ENCODE measurements around the gene AMBP.

Gene AMBP

DNA sequence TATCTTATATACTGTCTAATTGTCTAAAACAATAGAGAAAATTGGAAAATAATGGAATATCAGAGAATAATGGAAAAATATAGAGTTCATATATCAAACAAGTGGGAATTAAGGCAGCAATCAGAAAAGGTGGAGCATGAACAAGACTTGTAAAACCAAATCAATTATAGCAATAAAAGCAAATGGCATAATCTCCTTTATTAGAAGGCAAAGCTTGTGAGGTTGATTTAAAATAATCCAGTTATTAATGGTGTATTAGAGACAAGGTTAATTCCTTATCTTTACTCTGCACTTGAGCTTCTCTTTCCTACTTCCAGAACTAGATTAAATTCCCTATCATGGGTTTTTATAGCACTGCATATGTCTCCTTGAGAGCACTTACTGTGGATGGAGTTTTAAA, 64.1 kb downstream of the AMBP start:
- Histone ChIP-seq H3K27ac (ENCODE audit: low read depth, low read length, poor library complexity, severe bottlenecking) (no peak overlapping the region), H3K36me3 (ENCODE audit: insufficient read depth, low read length) (no peaks in the 10 kb centered on the region), H3K9ac (ENCODE audit: low read length) (no peak overlapping the region), H3K79me2 (ENCODE audit: insufficient read depth, low read length) (no peaks in the 10 kb centered on the region), H3K4me3 (ENCODE audit: low read depth, low read length, poor library complexity, severe bottlenecking) (no peak overlapping the region), H2AFZ (ENCODE audit: low read length) (no peak overlapping the region), H4K20me1 (ENCODE audit: insufficient read depth, low read length) (no peaks in the 10 kb centered on the region), H3K27me3 (ENCODE audit: insufficient read depth, low read length) (no peaks in the 10 kb centered on the region), H3F3A (ENCODE audit: insufficient read depth, low read length) (no peaks in the 10 kb centered on the region), H3K9me3 (ENCODE audit: low read length) (no peaks in the 10 kb centered on the region), H3K4me2 (ENCODE audit: low read length) (no peak overlapping the region), H3K9me2 (ENCODE audit: low read depth, low read length) (no peaks in the 10 kb centered on the region), H3K4me1 (ENCODE audit: insufficient read depth, low read length, severe bottlenecking) (no peaks in the 10 kb centered on the region)
- TF ChIP-seq EZH2 (IDR thresholded peaks at IDR 0.05; ENCODE audit: borderline replicate concordance, low read length), result no peak
- TF ChIP-seq, protein P1, sequence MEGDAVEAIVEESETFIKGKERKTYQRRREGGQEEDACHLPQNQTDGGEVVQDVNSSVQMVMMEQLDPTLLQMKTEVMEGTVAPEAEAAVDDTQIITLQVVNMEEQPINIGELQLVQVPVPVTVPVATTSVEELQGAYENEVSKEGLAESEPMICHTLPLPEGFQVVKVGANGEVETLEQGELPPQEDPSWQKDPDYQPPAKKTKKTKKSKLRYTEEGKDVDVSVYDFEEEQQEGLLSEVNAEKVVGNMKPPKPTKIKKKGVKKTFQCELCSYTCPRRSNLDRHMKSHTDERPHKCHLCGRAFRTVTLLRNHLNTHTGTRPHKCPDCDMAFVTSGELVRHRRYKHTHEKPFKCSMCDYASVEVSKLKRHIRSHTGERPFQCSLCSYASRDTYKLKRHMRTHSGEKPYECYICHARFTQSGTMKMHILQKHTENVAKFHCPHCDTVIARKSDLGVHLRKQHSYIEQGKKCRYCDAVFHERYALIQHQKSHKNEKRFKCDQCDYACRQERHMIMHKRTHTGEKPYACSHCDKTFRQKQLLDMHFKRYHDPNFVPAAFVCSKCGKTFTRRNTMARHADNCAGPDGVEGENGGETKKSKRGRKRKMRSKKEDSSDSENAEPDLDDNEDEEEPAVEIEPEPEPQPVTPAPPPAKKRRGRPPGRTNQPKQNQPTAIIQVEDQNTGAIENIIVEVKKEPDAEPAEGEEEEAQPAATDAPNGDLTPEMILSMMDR (IDR thresholded peaks at IDR 0.05; ENCODE audit: low read length), result no peak

DNA sequence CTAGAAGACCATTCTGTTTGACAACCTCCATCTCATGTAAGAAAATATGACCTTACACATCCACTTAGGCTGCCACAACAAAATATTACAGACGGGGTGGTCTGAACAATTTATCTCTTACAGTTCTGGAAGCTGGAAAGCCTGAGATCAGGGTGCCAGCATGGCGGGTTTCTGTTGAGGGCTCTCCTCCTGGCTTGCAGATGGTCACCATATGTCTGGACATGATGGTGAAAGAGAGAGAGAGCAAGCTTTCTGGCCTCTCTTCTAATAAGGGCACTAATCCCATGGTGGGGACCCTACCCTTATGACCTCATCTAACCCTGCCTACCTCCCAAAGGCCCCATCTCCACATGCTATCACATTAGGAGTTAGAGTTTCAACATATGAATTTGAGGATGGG, 66.0 kb downstream of the AMBP start:
- H3K79me2 ChIP-seq (ENCODE audit: insufficient read depth, low read length), result no peaks in the 10 kb centered on the region

DNA sequence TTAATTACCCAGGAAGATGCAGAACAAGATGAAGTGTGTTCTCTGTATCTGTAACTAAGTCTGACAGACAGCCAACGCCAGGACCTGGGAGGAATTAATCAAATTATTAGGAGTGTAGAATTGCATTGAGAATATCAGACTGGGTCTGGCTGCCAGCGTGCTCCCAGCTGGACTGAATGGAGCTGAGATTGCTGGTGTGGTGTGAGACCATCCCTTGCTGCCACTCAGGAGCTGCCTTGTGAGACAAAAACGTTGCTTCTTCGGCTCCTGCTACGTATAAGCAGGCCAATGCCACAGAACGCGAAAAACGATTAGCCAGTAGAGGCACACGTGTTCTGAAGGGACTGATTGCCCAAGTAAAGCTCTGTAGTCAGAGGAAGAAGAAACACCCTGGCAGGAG, 66.8 kb downstream of the AMBP start:
- Histone ChIP-seq H3K9me3 (ENCODE audit: low read length) (no peaks in the 10 kb centered on the region), H2AFZ (ENCODE audit: low read length) (no peak overlapping the region)

More for the DNA sequence above, 66.0 kb downstream of the AMBP start:
- Histone ChIP-seq H3F3A (ENCODE audit: insufficient read depth, low read length) (no peaks in the 10 kb centered on the region), H3K27ac (ENCODE audit: low read depth, low read length, poor library complexity, severe bottlenecking) (no peak overlapping the region), H3K4me1 (ENCODE audit: insufficient read depth, low read length, severe bottlenecking) (no peaks in the 10 kb centered on the region), H3K27me3 (ENCODE audit: insufficient read depth, low read length) (no peaks in the 10 kb centered on the region), H3K36me3 (ENCODE audit: insufficient read depth, low read length) (no peaks in the 10 kb centered on the region), H3K4me3 (ENCODE audit: low read depth, low read length, poor library complexity, severe bottlenecking) (no peak overlapping the region), H3K9ac (ENCODE audit: low read length) (no peak overlapping the region), H4K20me1 (ENCODE audit: insufficient read depth, low read length) (no peaks in the 10 kb centered on the region), H3K9me3 (ENCODE audit: low read length) (no peaks in the 10 kb centered on the region), H2AFZ (ENCODE audit: low read length) (no peak overlapping the region), H3K9me2 (ENCODE audit: low read depth, low read length) (no peaks in the 10 kb centered on the region), H3K4me2 (ENCODE audit: low read length) (no peak overlapping the region)
- TF ChIP-seq EZH2 (IDR thresholded peaks at IDR 0.05; ENCODE audit: borderline replicate concordance, low read length), result no peak
- TF ChIP-seq, protein P1 (IDR thresholded peaks at IDR 0.05; ENCODE audit: low read length), result no peak

More for the DNA sequence above, 66.8 kb downstream of the AMBP start:
- no peaks in the 10 kb centered on the region for H3K9me2 ChIP-seq (ENCODE audit: low read depth, low read length)
- no peak overlapping the region for H3K4me3 ChIP-seq (ENCODE audit: low read depth, low read length, poor library complexity, severe bottlenecking)
- H3K27ac ChIP-seq (ENCODE audit: low read depth, low read length, poor library complexity, severe bottlenecking), result no peak overlapping the region
- no peaks in the 10 kb centered on the region for H3K79me2 ChIP-seq (ENCODE audit: insufficient read depth, low read length)
- no peaks in the 10 kb centered on the region for H4K20me1 ChIP-seq (ENCODE audit: insufficient read depth, low read length)
- H3K4me1 ChIP-seq (ENCODE audit: insufficient read depth, low read length, severe bottlenecking), result no peaks in the 10 kb centered on the region
- H3K36me3 ChIP-seq (ENCODE audit: insufficient read depth, low read length), result no peaks in the 10 kb centered on the region
- no peaks in the 10 kb centered on the region for H3K27me3 ChIP-seq (ENCODE audit: insufficient read depth, low read length)
- TF ChIP-seq, protein P1 (IDR thresholded peaks at IDR 0.05; ENCODE audit: low read length), result no peak
- no peak for TF ChIP-seq EZH2 (IDR thresholded peaks at IDR 0.05; ENCODE audit: borderline replicate concordance, low read length)
- H3K9ac ChIP-seq (ENCODE audit: low read length), result no peak overlapping the region
- H3K4me2 ChIP-seq (ENCODE audit: low read length), result no peak overlapping the region
- H3F3A ChIP-seq (ENCODE audit: insufficient read depth, low read length), result no peaks in the 10 kb centered on the region
